ENCODE data around the gene PTOV1. TPM values are rescaled to one million over a fixed set of nuclear protein-coding genes. Genes with fewer than 3 reads are reported as not detected.

PTOV1 gene
- total and polyA plus RNA-seq, 10 of the 15 experiments (the other 5 are each of a cell fraction or from before 2014, with no cell fraction given) = 3.2 to 83.5 (median 22.3) TPM

GRCh38 chr19:49887665-49888509 lies 36.9 kb downstream of the PTOV1 start (continued):
- TF ChIP-seq, protein P1, sequence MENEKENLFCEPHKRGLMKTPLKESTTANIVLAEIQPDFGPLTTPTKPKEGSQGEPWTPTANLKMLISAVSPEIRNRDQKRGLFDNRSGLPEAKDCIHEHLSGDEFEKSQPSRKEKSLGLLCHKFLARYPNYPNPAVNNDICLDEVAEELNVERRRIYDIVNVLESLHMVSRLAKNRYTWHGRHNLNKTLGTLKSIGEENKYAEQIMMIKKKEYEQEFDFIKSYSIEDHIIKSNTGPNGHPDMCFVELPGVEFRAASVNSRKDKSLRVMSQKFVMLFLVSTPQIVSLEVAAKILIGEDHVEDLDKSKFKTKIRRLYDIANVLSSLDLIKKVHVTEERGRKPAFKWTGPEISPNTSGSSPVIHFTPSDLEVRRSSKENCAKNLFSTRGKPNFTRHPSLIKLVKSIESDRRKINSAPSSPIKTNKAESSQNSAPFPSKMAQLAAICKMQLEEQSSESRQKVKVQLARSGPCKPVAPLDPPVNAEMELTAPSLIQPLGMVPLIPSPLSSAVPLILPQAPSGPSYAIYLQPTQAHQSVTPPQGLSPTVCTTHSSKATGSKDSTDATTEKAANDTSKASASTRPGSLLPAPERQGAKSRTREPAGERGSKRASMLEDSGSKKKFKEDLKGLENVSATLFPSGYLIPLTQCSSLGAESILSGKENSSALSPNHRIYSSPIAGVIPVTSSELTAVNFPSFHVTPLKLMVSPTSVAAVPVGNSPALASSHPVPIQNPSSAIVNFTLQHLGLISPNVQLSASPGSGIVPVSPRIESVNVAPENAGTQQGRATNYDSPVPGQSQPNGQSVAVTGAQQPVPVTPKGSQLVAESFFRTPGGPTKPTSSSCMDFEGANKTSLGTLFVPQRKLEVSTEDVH (IDR thresholded peaks at IDR 0.05; ENCODE audit: low read depth, partially characterized antibody) = no peak
- TF ChIP-seq KAT2A (conservative IDR thresholded peaks at IDR 0.05; ENCODE audit: control insufficient read depth, low read depth, low read length) = no peak
- no peak for TF ChIP-seq NR2C2 (IDR thresholded peaks at IDR 0.05; ENCODE audit: borderline replicate concordance, control insufficient read depth, insufficient read length, low read depth)
- no peak for TF ChIP-seq RBBP5 (conservative IDR thresholded peaks at IDR 0.05)
- TF ChIP-seq NFYB (IDR thresholded peaks at IDR 0.05; ENCODE audit: insufficient read depth, low read depth, low read length) = no peak
- TF ChIP-seq BHLHE40 (IDR thresholded peaks at IDR 0.05; ENCODE audit: borderline replicate concordance in 1 of 2, low read depth in 2 of 2, low read length in 1 of 2) = peak in 1 of 2 experiments; percentile 77; a peak in 2 of 4 replicates
- TF ChIP-seq SP1 (IDR thresholded peaks at IDR 0.05; ENCODE audit: low read depth, low read length) = no peak
- peak; percentile 39; the same call in 1 of the 2 replicates for TF ChIP-seq MTA2 (IDR thresholded peaks at IDR 0.05; ENCODE audit: low read depth)
- TF ChIP-seq NBN (IDR thresholded peaks at IDR 0.05) = peak; percentile 84
- no peak for TF ChIP-seq ASH2L (IDR thresholded peaks at IDR 0.05; ENCODE audit: borderline replicate concordance, low read depth)
- TF ChIP-seq BCL3 (IDR thresholded peaks at IDR 0.05; ENCODE audit: borderline replicate concordance, insufficient read depth, low read depth, low read length, poor library complexity, severe bottlenecking) = no peak
- TF ChIP-seq, protein P2, sequence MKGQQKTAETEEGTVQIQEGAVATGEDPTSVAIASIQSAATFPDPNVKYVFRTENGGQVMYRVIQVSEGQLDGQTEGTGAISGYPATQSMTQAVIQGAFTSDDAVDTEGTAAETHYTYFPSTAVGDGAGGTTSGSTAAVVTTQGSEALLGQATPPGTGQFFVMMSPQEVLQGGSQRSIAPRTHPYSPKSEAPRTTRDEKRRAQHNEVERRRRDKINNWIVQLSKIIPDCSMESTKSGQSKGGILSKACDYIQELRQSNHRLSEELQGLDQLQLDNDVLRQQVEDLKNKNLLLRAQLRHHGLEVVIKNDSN (IDR thresholded peaks at IDR 0.05; ENCODE audit: borderline replicate concordance, extremely low read length, insufficient read depth, low read depth, low read length) = no peak
- TF ChIP-seq POLR2A (IDR thresholded peaks at IDR 0.05; ENCODE audit: low read depth, low read length) = peak; percentile 64
- TF ChIP-seq ZZZ3 (IDR thresholded peaks at IDR 0.05; ENCODE audit: control insufficient read depth, insufficient read length, low read depth) = no peak
- TF ChIP-seq PML (IDR thresholded peaks at IDR 0.05; ENCODE audit: low read length) = no peak
- TF ChIP-seq, protein P3, sequence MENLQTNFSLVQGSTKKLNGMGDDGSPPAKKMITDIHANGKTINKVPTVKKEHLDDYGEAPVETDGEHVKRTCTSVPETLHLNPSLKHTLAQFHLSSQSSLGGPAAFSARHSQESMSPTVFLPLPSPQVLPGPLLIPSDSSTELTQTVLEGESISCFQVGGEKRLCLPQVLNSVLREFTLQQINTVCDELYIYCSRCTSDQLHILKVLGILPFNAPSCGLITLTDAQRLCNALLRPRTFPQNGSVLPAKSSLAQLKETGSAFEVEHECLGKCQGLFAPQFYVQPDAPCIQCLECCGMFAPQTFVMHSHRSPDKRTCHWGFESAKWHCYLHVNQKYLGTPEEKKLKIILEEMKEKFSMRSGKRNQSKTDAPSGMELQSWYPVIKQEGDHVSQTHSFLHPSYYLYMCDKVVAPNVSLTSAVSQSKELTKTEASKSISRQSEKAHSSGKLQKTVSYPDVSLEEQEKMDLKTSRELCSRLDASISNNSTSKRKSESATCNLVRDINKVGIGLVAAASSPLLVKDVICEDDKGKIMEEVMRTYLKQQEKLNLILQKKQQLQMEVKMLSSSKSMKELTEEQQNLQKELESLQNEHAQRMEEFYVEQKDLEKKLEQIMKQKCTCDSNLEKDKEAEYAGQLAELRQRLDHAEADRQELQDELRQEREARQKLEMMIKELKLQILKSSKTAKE (IDR thresholded peaks at IDR 0.05; ENCODE audit: low read depth, poor library complexity, severe bottlenecking) = no peak
- TF ChIP-seq, protein P4, sequence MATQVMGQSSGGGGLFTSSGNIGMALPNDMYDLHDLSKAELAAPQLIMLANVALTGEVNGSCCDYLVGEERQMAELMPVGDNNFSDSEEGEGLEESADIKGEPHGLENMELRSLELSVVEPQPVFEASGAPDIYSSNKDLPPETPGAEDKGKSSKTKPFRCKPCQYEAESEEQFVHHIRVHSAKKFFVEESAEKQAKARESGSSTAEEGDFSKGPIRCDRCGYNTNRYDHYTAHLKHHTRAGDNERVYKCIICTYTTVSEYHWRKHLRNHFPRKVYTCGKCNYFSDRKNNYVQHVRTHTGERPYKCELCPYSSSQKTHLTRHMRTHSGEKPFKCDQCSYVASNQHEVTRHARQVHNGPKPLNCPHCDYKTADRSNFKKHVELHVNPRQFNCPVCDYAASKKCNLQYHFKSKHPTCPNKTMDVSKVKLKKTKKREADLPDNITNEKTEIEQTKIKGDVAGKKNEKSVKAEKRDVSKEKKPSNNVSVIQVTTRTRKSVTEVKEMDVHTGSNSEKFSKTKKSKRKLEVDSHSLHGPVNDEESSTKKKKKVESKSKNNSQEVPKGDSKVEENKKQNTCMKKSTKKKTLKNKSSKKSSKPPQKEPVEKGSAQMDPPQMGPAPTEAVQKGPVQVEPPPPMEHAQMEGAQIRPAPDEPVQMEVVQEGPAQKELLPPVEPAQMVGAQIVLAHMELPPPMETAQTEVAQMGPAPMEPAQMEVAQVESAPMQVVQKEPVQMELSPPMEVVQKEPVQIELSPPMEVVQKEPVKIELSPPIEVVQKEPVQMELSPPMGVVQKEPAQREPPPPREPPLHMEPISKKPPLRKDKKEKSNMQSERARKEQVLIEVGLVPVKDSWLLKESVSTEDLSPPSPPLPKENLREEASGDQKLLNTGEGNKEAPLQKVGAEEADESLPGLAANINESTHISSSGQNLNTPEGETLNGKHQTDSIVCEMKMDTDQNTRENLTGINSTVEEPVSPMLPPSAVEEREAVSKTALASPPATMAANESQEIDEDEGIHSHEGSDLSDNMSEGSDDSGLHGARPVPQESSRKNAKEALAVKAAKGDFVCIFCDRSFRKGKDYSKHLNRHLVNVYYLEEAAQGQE (IDR thresholded peaks at IDR 0.05; ENCODE audit: low read depth, low read length) = no peak
- no peak for TF ChIP-seq RAD51 (IDR thresholded peaks at IDR 0.05)

Measured in GM12878 (cell line).